ENCODE measurements around the gene ATP6V1E1.
A peak's percentile ranks its signal among the peaks of the same experiment; 100 is the strongest.
"Not testable (repeated sequence)": the region's sequence is repeated elsewhere in the genome, so short reads cannot be mapped to it uniquely, and the experiment has no call there.

ATP6V1E1 gene

DNA sequence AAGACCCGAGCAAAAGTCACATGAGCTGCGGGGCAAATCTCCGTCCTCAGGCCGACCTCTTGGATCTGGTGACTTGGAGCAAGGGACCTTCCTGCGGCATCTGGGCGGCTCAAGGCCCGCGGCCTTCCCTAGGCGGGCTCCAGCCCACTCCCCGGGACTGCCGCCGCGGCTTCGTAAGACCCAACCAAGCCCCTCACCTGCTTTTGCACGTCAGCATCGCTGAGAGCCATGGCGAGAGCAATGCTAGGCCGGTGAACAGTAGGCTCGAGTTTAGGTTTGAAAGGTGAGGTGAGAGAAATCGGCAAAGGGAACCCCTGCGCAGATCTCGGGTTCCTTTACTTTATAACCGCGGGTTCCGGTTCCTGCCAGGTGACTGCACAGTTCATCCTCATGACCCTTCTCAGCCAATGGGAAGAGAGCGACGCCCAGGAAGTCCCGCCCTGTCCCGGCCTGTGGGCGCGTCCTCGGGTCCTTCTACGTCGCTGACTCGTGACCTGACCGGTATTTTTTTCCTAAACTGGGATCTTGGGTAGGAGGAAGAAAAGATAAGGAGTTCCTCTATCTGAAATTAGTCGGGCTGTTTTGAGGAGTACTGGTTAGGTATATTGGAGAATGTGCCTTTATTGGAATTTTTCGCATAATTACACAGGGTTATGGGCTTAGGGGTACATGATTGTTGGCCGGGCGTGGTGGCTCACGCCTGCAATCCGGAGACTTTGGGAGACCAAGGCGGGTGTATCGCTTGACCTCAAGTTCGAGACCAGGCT lies at the start of gene ATP6V1E1:
Gene ATP6V1E1, minus strand, starts transcription at position 344 of the 767 bp plus-strand sequence. Its CDS starts 114 bp downstream, at position 230.
- Histone ChIP-seq H3K27ac (ENCODE audit: low read depth, low read length) (peak within 1 kb of the TSS; percentile 90), H3K79me2 (ENCODE audit: control insufficient read depth, insufficient read depth, low read length, unreplicated experiment) (peaks cover 40% of the 10 kb centered on the region), H3K4me3 (ENCODE audit: low read depth, low read length) (peak within 1 kb of the TSS; percentile 92), H3K4me1 (ENCODE audit: control insufficient read depth, insufficient read depth, low read length, unreplicated experiment) (peaks cover 19% of the 10 kb centered on the region), H2AFZ (ENCODE audit: low read length, unreplicated experiment) (peak within 1 kb of the TSS; percentile 15), H3K36me3 (ENCODE audit: insufficient read depth, low read length) (no peaks in the 10 kb centered on the region), H3K27me3 (ENCODE audit: insufficient read depth, low read length) (no peaks in the 10 kb centered on the region)

DNA sequence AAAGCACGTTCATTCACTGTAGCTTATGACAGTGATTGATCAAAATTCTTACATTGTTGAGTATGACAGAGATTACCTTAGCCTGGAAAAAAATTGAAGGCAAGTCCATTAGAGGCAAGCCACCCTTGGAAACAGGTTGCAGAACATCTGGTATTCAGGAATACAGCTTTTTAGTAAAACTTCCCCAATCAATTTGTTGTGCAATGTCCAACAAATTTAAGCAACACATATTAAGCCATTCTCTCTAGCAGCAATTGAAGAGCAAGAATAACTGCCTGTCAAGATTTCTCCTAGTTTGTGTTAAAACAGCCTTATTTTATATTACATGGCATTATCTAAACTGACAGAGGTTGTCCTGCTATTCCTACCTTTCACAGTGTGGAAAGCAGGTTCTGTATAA lies 47.0 kb upstream of the ATP6V1E1 start:
- no peak overlapping the region for H2AFZ ChIP-seq (ENCODE audit: low read length, unreplicated experiment)
- H3K4me3 ChIP-seq (ENCODE audit: low read depth, low read length) = no peak overlapping the region
- H3K27ac ChIP-seq (ENCODE audit: low read depth, low read length) = no peak overlapping the region
- H3K36me3 ChIP-seq (ENCODE audit: insufficient read depth, low read length) = no peaks in the 10 kb centered on the region
- H3K4me1 ChIP-seq (ENCODE audit: control insufficient read depth, insufficient read depth, low read length, unreplicated experiment) = peaks cover 11% of the 10 kb centered on the region
- peaks cover 23% of the 10 kb centered on the region for H3K79me2 ChIP-seq (ENCODE audit: control insufficient read depth, insufficient read depth, low read length, unreplicated experiment)
- H3K27me3 ChIP-seq (ENCODE audit: insufficient read depth, low read length) = no peaks in the 10 kb centered on the region

DNA sequence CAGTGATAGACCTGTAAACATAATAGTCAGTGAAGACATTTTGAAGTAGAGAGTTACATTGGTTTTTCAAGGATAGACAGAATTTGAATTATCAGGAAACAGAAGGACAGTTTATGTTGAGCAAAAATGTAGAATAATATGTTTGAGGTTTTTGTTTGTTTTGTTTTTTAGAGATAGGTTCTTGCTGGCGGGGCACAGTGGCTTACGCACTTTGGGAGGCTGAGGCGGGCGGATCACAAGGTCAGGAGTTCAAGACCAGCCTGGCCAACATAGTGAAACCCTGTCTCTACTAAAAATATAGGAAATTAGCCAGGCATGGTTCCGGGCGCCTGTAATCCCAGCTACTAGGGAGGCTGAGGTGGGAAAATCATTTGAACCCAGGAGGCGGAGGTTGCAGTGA lies 45.6 kb upstream of the ATP6V1E1 start:
- Histone ChIP-seq H3K79me2 (ENCODE audit: control insufficient read depth, insufficient read depth, low read length, unreplicated experiment) (peaks cover 24% of the 10 kb centered on the region), H3K27me3 (ENCODE audit: insufficient read depth, low read length) (no peaks in the 10 kb centered on the region), H2AFZ (ENCODE audit: low read length, unreplicated experiment) (no peak overlapping the region), H3K4me3 (ENCODE audit: low read depth, low read length) (no peak overlapping the region), H3K4me1 (ENCODE audit: control insufficient read depth, insufficient read depth, low read length, unreplicated experiment) (peaks cover 11% of the 10 kb centered on the region), H3K27ac (ENCODE audit: low read depth, low read length) (no peak overlapping the region), H3K36me3 (ENCODE audit: insufficient read depth, low read length) (no peaks in the 10 kb centered on the region)

DNA sequence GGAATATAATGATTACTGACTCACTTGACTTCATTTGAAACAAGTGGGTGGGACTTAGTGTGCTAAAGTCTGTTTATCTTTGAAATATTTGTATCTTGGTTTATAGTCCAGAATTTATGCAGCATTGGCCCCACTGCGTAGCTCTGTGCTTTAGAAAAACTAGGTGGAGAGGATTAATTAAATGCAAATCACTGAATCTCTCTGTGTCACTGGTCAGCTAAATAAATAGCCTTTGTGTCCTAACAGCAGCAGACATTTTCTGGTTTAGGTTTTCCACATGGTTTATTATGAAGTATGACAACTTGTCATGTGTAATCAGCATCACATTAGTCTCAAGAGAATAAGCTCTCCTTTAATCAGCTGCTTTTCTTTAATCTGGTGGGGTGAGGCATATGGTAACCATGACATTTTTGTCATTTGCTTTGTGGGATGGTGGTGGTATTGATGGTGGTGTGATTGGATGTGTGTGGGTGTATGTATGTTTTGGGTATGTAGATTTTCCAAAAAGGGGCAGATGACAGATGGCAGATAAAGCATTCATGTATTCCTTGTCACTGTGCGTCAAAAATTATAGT lies 44.0 kb upstream of the ATP6V1E1 start:
- Histone ChIP-seq H2AFZ (ENCODE audit: low read length, unreplicated experiment) (no peak overlapping the region), H3K79me2 (ENCODE audit: control insufficient read depth, insufficient read depth, low read length, unreplicated experiment) (peaks cover 20% of the 10 kb centered on the region), H3K27ac (ENCODE audit: low read depth, low read length) (peak overlapping the region; percentile 67)

DNA sequence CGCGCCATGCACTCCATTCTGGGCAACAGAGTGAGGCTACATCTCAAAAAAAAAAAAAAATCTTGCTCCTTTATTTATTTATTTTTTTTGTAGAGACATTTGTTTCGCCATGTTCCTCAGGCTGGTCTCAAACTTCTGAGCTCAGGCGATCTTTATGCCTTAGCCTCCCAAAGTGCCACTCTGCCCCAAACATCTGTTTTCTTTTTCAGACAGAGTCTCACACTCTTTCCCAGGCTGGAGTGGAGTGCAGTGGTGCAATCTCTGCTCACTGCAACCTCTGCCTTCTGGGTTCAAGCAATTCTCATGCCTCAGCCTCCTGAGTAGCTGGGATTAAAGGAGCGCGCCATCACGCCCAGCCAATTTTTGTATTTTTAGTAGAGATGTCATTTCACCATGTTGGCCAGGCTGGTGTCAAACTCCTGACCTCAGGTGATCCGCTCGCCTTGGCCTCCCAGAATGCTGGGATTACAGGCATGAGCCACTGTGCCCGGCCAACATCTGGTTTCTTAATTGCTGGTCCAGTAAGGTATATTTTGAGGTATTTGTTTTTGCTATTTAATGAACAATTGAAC lies 43.1 kb upstream of the ATP6V1E1 start:
- H3K27ac ChIP-seq (ENCODE audit: low read depth, low read length); H3K36me3 ChIP-seq (ENCODE audit: insufficient read depth, low read length); H3K4me3 ChIP-seq (ENCODE audit: low read depth, low read length); H3K27me3 ChIP-seq (ENCODE audit: insufficient read depth, low read length); H2AFZ ChIP-seq (ENCODE audit: low read length, unreplicated experiment): not testable (repeated sequence)
- peaks cover 19% of the 10 kb centered on the region for H3K79me2 ChIP-seq (ENCODE audit: control insufficient read depth, insufficient read depth, low read length, unreplicated experiment)
- peaks cover 11% of the 10 kb centered on the region for H3K4me1 ChIP-seq (ENCODE audit: control insufficient read depth, insufficient read depth, low read length, unreplicated experiment)

More for the DNA sequence above, 44.0 kb upstream of the ATP6V1E1 start:
- Histone ChIP-seq H3K4me1 (ENCODE audit: control insufficient read depth, insufficient read depth, low read length, unreplicated experiment) (peaks cover 11% of the 10 kb centered on the region), H3K36me3 (ENCODE audit: insufficient read depth, low read length) (no peaks in the 10 kb centered on the region), H3K4me3 (ENCODE audit: low read depth, low read length) (no peak overlapping the region), H3K27me3 (ENCODE audit: insufficient read depth, low read length) (no peaks in the 10 kb centered on the region)

DNA sequence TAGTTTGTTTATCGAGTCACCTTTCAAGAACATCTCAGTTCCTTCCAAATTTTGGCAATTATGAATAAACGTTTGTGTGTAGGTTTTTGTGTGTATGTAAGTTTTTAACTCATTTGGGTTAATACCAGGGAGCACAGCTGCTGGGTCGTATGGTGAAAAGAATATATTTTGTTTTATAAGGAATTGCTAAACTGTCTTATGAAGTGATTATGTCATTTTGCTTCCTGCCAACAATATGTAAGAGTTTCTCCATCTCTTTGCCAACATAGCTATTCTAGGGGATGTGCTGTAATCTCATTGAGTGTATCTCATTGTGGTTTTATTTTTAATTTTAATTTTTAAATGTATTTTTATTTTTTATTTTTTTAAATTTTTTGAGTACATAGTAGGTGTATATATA lies 37.3 kb upstream of the ATP6V1E1 start:
- Histone ChIP-seq H3K4me3 (ENCODE audit: low read depth, low read length) (no peak overlapping the region), H3K36me3 (ENCODE audit: insufficient read depth, low read length) (peaks cover 13% of the 10 kb centered on the region), H3K4me1 (ENCODE audit: control insufficient read depth, insufficient read depth, low read length, unreplicated experiment) (no peaks in the 10 kb centered on the region), H3K27me3 (ENCODE audit: insufficient read depth, low read length) (no peaks in the 10 kb centered on the region), H3K79me2 (ENCODE audit: control insufficient read depth, insufficient read depth, low read length, unreplicated experiment) (peaks cover 9% of the 10 kb centered on the region), H2AFZ (ENCODE audit: low read length, unreplicated experiment) (no peak overlapping the region), H3K27ac (ENCODE audit: low read depth, low read length) (no peak overlapping the region)

DNA sequence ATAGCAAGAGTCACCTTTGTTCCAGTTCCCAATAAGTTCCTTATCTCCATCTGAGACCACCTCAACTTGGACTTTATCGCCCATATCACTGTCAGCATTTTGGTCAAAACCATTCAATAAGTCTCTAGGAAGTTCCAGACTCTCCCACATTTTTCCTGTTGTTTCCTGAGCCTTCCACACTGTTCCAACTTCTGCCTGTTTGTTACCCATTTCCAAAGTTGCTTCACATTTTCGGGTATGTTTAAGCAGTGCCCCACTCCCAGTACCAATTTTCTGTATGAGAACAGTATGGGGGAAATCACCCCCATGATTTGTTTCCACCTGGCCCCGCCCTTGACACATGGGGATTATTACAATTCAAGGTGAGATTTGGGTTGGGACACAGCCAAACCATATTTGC lies 36.7 kb upstream of the ATP6V1E1 start:
- H3K4me1 ChIP-seq (ENCODE audit: control insufficient read depth, insufficient read depth, low read length, unreplicated experiment) = no peaks in the 10 kb centered on the region
- H3K79me2 ChIP-seq (ENCODE audit: control insufficient read depth, insufficient read depth, low read length, unreplicated experiment) = peaks cover 9% of the 10 kb centered on the region
- no peak overlapping the region for H2AFZ ChIP-seq (ENCODE audit: low read length, unreplicated experiment)
- peaks cover 13% of the 10 kb centered on the region for H3K36me3 ChIP-seq (ENCODE audit: insufficient read depth, low read length)
- no peak overlapping the region for H3K4me3 ChIP-seq (ENCODE audit: low read depth, low read length)
- no peaks in the 10 kb centered on the region for H3K27me3 ChIP-seq (ENCODE audit: insufficient read depth, low read length)
- no peak overlapping the region for H3K27ac ChIP-seq (ENCODE audit: low read depth, low read length)

DNA sequence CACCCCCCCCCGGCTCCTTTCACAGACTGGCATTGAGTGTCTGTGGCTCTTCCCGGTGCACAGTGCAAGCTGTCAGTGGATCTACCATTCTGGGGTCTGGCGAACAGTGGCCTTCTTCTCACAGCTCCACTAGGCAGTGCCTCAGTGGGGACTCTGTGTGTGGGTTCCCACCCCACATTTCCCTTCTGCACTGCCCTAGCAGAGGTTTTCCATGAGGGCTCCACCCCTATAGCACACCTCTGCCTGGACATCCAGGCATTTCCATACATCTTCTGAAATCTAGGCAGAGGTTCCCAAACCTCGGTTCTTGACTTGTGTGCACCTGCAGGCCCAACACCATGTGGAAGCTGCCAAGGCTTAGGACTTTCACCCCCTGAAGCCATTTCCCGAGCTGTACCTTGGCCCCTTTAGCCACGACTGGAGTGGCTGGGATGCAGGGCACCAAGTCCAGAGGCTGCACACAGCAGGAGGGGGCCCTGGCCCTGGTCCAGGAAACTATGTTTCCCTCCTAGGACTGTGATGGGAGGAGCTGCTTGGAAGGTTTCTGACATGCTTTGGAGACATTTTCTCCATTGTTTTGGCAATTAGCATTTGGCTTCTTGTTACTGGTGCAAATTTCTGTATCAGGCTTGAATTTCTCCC lies 36.0 kb upstream of the ATP6V1E1 start:
- Histone ChIP-seq H3K4me3 (ENCODE audit: low read depth, low read length) (no peak overlapping the region), H3K27ac (ENCODE audit: low read depth, low read length) (no peak overlapping the region)

DNA sequence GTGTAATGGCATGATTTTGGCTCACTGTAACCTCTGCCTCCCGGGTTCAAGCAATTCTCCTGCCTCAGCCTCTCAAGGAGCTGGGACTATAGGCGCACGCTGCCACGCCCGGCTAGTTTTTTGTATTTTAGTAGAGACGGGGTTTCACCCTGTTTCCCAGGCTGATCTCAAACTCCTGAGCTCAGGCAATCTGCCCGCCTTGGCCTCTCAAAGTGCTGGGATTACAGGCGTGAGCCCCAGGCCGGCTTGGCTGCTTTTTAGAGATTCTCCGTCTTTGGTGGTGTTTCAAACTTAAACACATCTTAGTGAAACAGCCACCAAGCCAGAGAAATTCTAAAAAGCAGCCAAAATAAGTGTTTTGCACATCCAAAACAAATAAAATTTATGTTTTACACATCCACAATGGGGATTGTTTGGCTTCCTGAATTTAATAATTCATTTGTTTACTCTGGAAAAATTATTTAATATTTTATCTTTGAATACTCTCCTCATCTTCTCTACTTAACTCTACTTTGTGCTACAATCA lies 28.4 kb upstream of the ATP6V1E1 start:
- H3K27ac ChIP-seq (ENCODE audit: low read depth, low read length) = no peak overlapping the region
- no peaks in the 10 kb centered on the region for H3K4me1 ChIP-seq (ENCODE audit: control insufficient read depth, insufficient read depth, low read length, unreplicated experiment)
- H3K79me2 ChIP-seq (ENCODE audit: control insufficient read depth, insufficient read depth, low read length, unreplicated experiment) = no peaks in the 10 kb centered on the region
- H3K4me3 ChIP-seq (ENCODE audit: low read depth, low read length) = no peak overlapping the region
- H3K27me3 ChIP-seq (ENCODE audit: insufficient read depth, low read length) = no peaks in the 10 kb centered on the region
- no peak overlapping the region for H2AFZ ChIP-seq (ENCODE audit: low read length, unreplicated experiment)
- H3K36me3 ChIP-seq (ENCODE audit: insufficient read depth, low read length) = no peaks in the 10 kb centered on the region

More for the DNA sequence above, 36.0 kb upstream of the ATP6V1E1 start:
- no peaks in the 10 kb centered on the region for H3K27me3 ChIP-seq (ENCODE audit: insufficient read depth, low read length)
- H3K4me1 ChIP-seq (ENCODE audit: control insufficient read depth, insufficient read depth, low read length, unreplicated experiment) = no peaks in the 10 kb centered on the region
- peaks cover 6% of the 10 kb centered on the region for H3K79me2 ChIP-seq (ENCODE audit: control insufficient read depth, insufficient read depth, low read length, unreplicated experiment)
- no peak overlapping the region for H2AFZ ChIP-seq (ENCODE audit: low read length, unreplicated experiment)
- H3K36me3 ChIP-seq (ENCODE audit: insufficient read depth, low read length) = peaks cover 13% of the 10 kb centered on the region

DNA sequence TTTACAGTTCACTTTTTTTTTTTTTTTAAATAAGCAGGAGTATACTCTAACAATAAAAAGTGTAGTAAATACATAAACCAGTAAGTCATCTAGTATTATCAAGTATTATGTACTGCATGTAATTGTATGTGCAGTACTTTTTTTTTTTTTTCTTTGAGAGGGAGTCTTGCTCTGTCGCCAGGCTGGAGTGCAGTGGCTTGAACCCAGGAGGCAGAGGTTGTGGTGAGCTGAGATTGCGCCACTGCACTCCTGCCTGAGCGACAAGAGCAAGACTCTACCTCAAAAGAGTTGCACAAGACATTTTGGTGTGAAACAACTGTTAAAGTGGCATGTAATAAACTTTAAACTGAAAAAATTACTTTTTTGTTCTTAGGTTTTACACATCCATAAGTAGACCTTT lies 26.7 kb upstream of the ATP6V1E1 start:
- H3K27me3 ChIP-seq (ENCODE audit: insufficient read depth, low read length) = no peaks in the 10 kb centered on the region
- no peak overlapping the region for H3K4me3 ChIP-seq (ENCODE audit: low read depth, low read length)
- no peaks in the 10 kb centered on the region for H3K36me3 ChIP-seq (ENCODE audit: insufficient read depth, low read length)
- H2AFZ ChIP-seq (ENCODE audit: low read length, unreplicated experiment) = no peak overlapping the region
- no peaks in the 10 kb centered on the region for H3K4me1 ChIP-seq (ENCODE audit: control insufficient read depth, insufficient read depth, low read length, unreplicated experiment)
- H3K79me2 ChIP-seq (ENCODE audit: control insufficient read depth, insufficient read depth, low read length, unreplicated experiment) = no peaks in the 10 kb centered on the region
- no peak overlapping the region for H3K27ac ChIP-seq (ENCODE audit: low read depth, low read length)
